Measurements from ENCODE around the gene RABL3.
A peak's percentile ranks its signal among the peaks of the same experiment; 100 is the strongest.
"Not testable (repeated sequence)": the region's sequence is repeated elsewhere in the genome, so short reads cannot be mapped to it uniquely, and the experiment has no call there.

RABL3 gene

DNA sequence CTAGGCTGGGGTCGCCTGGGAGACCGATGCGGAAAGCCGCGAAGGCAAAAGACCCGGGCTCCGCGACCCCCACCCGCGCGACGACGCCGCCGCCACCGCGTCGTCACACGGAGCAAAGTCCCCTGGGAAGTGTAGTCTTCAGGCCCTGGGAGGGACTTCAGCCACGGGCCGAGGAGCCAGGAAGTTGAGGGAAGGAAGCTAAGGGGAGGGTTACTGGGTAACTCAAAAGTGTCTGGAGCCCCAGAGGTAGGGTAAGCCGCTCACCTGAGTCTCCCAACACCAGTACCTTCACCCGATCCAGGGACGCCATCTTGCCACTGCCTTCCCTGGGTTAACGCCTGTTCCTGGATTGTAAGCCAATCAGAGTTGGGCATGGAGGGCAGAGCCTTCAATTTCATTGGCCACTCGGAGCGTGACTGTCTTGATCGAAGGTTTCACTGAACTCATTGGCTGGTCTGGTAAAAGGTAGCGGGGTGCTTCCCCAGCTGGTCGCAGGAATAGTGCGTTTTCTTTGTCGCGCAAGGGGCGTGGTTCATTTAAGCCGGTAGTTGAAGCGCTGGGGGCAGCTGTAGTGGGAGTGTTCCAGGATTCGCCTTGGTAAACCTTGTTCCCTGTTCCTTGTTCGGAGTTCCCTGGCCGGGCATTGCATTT, at the start of gene RABL3, which contains the start of gene GTF2E1:
TSS of gene RABL3 (minus strand) at position 319 of the 651 bp plus-strand sequence. CDS start at position 310, 9 bp downstream.
TSS of gene GTF2E1 (plus strand) at position 547 of the 651 bp plus-strand sequence. CDS start 7,809 bp downstream, outside the sequence.
- peak; percentile 86 for DNase-seq (ENCODE audit: low read depth in 1 of 2, low spot score in 1 of 2)

DNA sequence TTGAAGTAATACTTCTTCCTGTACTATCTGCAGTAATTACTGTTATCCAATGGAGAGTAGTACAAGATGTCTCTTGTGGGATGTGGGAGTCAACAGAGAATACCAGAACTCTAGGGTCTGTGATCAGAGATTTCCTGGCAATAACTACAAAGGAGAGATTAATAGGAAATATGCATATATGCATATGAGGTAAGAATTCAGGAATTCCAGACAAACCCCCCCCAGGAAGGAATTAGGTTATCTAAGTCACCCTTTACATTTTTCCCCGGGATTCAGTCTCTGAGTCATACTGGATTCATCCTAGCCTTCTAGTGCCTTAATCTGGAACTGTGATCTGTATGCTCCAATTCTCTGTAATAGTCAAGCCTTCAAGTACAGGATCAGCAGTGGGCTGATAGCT, 49.6 kb upstream of the RABL3 start:
- no peak for DNase-seq (ENCODE audit: low read depth in 1 of 2, low spot score in 1 of 2)

DNA sequence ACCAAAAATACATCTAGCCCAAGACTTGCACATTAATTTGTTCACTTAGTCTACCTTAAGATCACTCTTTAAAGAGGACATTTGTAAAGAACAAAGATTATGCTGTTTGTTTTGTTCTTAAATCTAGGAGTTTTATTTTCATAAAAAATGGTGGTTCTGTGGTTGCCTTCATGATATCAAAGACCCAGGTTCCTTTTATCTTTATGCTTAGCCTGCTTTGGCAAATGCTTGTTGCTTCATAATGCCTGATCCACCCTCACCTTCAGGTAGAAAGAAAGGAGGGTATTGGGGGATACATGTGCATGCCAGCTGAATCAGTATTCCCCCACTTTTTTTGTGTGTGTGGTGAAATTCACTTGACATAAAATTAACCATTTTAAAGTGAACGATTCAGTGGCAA, 48.7 kb upstream of the RABL3 start:
- no peak for DNase-seq (ENCODE audit: low read depth in 1 of 2, low spot score in 1 of 2)

DNA sequence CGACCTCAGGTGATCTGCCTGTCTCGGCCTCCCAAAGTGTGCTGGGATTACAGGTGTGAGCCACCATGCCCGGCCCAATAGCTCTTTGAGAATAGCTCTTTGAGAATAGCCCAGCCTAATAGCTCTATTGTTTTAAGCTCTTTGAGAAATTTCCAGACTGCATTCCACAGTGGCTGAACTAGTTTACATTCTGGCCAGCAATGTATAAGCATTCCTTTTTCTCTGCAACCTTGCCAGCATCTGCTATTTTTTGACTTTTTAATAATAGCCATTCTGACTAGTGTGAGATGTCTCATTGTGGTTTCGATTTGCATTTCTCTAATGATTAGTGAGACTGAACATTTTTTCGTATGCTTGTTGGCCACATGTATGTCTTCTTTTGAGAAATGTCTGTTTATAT, 43.5 kb upstream of the RABL3 start:
- not testable (repeated sequence) for DNase-seq (ENCODE audit: low read depth in 1 of 2, low spot score in 1 of 2)

- no peak for DNase-seq (ENCODE audit: low read depth in 1 of 2, low spot score in 1 of 2)
These were observed 38.7 kb upstream of the RABL3 start for GRCh38 chr3:120780977-120781376.

DNA sequence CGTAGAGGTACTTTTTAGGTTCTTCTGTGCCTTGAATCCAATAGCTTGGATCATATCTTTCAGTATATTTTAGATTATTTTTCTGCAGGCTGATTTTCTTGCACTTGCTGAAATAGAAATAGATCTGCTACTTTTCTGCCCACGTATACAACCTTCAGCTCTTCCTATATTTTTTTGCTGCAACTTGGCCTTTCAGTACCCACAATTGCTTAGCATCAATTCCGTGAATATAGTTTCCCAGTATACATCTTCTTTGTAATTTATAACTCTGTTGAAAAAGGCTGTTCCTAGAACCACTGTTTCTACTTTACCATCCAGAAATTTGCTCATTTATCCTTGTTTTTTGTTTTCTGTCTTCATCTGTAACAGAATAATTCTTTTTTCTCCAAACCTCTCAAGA, 36.5 kb upstream of the RABL3 start:
- no peak for DNase-seq (ENCODE audit: low read depth in 1 of 2, low spot score in 1 of 2)

DNA sequence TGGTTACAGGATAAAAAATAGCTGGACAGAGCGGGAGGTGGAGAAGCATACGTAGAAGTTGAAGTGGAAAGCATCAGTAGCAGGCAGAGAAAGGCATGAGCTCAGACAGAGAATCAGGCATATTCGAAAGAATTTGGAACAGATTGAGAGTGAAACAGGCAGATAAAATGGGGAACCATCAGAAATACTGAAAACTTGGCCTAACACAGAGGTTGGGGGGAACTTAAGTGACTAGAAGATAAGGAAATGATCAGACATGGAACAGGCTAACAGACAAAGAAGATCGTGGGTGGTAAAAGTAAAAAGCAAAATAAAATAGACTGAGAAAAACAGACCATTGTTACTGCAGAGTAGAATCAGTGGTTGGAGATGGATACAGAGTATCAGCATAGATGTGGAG, 33.1 kb upstream of the RABL3 start:
- no peak for DNase-seq (ENCODE audit: low read depth in 1 of 2, low spot score in 1 of 2)

DNA sequence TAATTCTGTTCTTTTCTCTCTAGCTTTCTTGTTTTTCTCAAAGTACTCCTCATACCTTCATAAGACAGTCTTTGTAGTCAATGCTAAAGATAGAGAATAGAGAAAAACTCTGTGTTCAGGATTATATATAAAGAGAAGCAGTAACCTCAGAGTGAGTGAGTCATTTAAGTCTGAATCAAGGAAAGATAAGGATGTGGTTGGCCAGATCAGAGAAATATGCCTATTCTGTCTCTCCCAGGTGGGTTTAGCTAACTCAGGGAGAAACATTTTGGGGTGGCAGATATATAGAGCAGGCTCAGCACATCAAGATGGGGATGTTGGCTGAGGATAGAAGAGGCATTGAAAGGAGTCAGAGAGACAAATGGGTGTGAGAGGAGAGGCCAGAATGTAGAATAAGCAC, 31.6 kb upstream of the RABL3 start:
- DNase-seq (ENCODE audit: low read depth in 1 of 2, low spot score in 1 of 2) = no peak

DNA sequence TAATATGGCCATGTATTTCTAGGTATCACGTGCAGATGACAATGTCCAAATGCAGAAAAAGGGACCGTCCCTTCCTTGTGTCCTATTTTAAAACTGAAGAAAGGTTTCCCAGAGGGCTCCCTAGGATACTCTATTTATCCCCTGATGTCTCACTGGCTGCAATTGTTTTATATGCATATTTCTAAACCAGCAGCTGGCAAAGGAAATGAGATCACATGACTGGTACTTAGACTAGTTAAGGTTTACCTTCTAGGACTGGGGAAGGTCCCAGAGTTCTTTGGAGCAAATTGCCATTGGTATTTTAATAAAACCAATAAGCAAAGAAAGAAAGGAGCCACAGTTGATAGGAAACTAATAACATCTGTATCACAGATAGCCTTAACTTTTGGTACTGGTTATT, 29.8 kb upstream of the RABL3 start:
- DNase-seq (ENCODE audit: low read depth in 1 of 2, low spot score in 1 of 2) = no peak

GRCh38 chr3:120770891-120771290, 28.6 kb upstream of the RABL3 start:
- DNase-seq (ENCODE audit: low read depth in 1 of 2, low spot score in 1 of 2) = no peak

- no peak for DNase-seq (ENCODE audit: low read depth in 1 of 2, low spot score in 1 of 2)
These were observed 27.1 kb upstream of the RABL3 start for GRCh38 chr3:120769436-120769835.

- no peak for DNase-seq (ENCODE audit: low read depth in 1 of 2, low spot score in 1 of 2)
These were observed 24.8 kb upstream of the RABL3 start for GRCh38 chr3:120767106-120767505.

DNA sequence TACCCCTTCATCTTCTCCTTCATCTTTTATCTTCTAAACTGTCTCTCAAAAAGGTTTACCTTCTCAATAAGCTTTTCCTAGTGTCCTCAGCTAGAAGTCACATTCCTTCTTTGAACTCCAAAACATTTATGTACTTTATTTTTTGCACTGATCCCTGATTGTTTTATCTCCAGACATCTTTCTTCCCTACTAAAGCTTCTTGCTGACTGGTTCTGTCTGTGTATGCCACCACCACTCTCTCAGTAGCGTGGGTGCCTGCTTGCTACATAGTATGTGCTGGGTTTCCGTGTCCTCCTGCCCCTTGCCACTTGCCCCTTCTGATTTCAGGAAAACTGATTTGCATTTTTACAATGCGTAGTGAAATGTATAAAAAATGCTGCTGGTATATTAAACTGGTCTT, 24.3 kb upstream of the RABL3 start:
- no peak for DNase-seq (ENCODE audit: low read depth in 1 of 2, low spot score in 1 of 2)

DNA sequence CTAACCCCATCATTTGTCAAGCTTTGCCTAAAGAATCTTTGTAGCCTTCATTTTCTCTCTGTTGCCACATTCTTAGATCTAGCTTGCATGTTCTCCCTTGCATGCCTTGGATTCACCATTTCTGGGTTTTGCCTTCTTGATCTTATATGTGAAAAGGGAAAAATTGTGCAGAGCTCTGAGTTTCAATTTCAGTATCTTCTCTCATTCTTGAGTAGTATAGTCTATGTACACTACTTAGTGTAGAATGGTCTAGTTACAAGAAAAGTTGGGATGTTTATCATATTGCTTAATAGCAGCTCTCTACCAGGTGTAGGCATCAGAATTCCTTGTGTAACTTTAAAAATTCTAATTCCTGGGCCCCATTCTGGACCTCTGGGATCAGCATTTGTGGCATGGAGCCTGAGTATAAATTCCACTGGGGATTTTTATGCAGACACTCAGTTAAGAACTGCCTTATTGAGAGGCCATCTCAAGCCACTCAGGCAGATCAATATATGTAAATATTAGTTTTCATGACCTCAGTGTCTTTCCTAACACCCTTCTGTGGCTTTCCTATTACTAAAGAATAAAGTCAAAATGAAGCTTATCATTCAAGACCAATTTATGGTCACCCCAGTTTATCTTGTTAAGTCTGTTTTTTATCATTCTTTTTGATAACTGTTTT, 23.6 kb upstream of the RABL3 start:
- no peak for DNase-seq (ENCODE audit: low read depth in 1 of 2, low spot score in 1 of 2)

DNA sequence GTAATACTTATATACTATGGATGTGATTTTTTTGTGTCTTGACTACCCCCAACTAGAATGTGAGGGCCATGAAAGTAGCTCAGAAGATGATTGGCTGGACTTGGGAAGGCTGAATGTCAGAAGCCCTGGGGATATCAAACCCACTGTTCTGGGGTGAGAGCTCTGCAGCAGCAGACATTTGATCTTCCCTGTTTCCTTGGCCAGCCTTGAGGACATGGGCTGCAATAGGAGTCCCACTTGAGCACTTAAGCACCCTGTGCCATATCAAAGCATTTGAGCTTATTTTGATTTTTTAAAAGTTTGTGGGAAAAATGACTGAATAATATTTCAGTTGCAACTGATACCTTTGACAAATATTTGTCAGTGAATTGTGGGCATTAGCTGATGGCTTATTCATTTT, 21.9 kb upstream of the RABL3 start:
- no peak for DNase-seq (ENCODE audit: low read depth in 1 of 2, low spot score in 1 of 2)

DNA sequence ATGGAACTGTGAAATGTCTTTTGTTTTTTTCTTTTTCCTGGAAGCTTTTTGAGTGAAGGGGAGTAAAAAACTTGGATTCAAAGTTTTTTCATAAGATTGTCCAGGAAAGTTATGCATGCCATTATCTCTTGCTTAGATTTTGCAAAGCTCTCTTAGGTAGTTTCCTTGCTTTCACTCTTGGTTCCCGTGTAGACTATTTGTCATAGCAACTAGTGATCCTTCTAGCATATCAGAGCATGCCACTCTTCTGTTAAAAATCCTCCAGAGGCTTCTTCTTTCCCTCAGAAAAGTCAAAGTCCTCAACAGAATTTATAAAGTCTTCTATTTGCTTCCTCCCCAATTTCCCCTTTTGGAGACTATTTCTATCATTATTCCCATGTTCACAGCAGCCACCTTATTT, 21.3 kb upstream of the RABL3 start:
- no peak for DNase-seq (ENCODE audit: low read depth in 1 of 2, low spot score in 1 of 2)

DNA sequence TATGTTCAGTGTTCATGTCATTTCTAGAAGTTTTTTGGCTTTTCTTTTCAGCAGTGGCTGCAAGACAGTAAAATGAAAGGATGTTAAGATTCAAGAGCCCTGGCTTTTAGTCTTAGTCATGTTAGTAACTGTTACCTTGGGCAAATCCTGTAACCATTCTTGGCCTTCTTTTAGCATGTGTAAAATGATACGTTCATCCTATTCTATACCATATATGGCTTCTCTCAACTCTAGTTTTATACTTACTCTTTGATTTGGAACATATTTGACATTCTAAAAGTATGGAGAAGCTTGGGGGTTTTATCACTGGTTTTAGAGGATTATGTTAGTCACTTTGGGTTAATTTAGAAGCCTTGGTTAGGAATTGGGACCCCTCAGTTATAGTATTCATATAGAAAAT, 20.3 kb upstream of the RABL3 start:
- no peak for DNase-seq (ENCODE audit: low read depth in 1 of 2, low spot score in 1 of 2)

GRCh38 chr3:120758551-120758950, 16.2 kb upstream of the RABL3 start:
- DNase-seq (ENCODE audit: low read depth in 1 of 2, low spot score in 1 of 2) = not testable (repeated sequence)

- no peak for DNase-seq (ENCODE audit: low read depth in 1 of 2, low spot score in 1 of 2)
These were observed 13.7 kb upstream of the RABL3 start for GRCh38 chr3:120756061-120756460.

GRCh38 chr3:120753810-120754209, 11.5 kb upstream of the RABL3 start:
- DNase-seq (ENCODE audit: low read depth in 1 of 2, low spot score in 1 of 2) = no peak

- no peak for DNase-seq (ENCODE audit: low read depth in 1 of 2, low spot score in 1 of 2)
These were observed 10.5 kb upstream of the RABL3 start for GRCh38 chr3:120752865-120753264.

GRCh38 chr3:120752230-120752629, 9.9 kb upstream of the RABL3 start:
- DNase-seq (ENCODE audit: low read depth in 1 of 2, low spot score in 1 of 2) = no peak

- DNase-seq (ENCODE audit: low read depth in 1 of 2, low spot score in 1 of 2) = no peak
These were observed 7.5 kb upstream of the RABL3 start for GRCh38 chr3:120749843-120750242.

All from stimulated activated CD4-positive, alpha-beta T cell treated with anti-CD3 and anti-CD28 coated beads, Interleukin-15, amount 100 ng/mL, for 1 hour (primary cell).